GM12878 (cell line): ENCODE data around the gene C1S. TPM values are rescaled to one million over a fixed set of nuclear protein-coding genes. Genes with fewer than 3 reads are reported as not detected.

Source experiments
- ATAC-seq: fragments of 200-7000 bp; cut with Tn5 transposase; 3 replicates; pipeline ENCODE4 v1.9.1; 2020; ENCODE audit warnings: mild to moderate bottlenecking, moderate library complexity
- BruUV-seq: library from RNA; stranded (reverse); fragments of 400-500 nt; replicated peaks from 2 replicates; lab custom pipeline; 2021; lab: Mats Ljungman, UMichigan
- CTCF ChIA-PET: fragments of 300-600 bp; sonication (Branson Sonifier 250); formaldehyde crosslinking; extraction: SDS; loops from one replicate; lab custom pipeline; 2021; ENCODE audit warnings: inconsistent platforms; lab: Yijun Ruan, JAX
- POLR2A ChIA-PET: fragments of 350-600 bp; formaldehyde crosslinking; extraction: SDS; loops from one replicate; lab custom pipeline; 2021; ENCODE audit warnings: inconsistent platforms; lab: Charles Lee
- RAD21 ChIA-PET: fragments of 300-600 bp; sonication (Branson Sonifier 250); formaldehyde crosslinking; loops from one replicate; lab custom pipeline; 2023; ENCODE audit warnings: antibody characterized with exemption; ENCODE audit not compliant: unreplicated experiment; lab: Charles Lee
- SMC1A ChIA-PET: fragments of 300-600 bp; sonication (Branson Sonifier 250); formaldehyde crosslinking; loops from one replicate; lab custom pipeline; 2023; ENCODE audit not compliant: unreplicated experiment, uncharacterized antibody; lab: Charles Lee
- DNase-seq: peaks from one replicate; pipeline ENCODE4 v3.0.0-alpha.2; 2011; ENCODE audit warnings: low read depth, low spot score
- FAIRE-seq: peaks from 3 replicates; lab custom pipeline; 2011; peaks lifted over from hg19 to GRCh38; lab: Jason Lieb, UNC
- H2AFZ ChIP-seq: 2 replicates; pipeline ENCODE4 v1.6.0; 2011; ENCODE audit warnings: low read depth, low read length, control low read depth; ENCODE audit not compliant: control insufficient read depth
- H3K27ac ChIP-seq: 2 replicates; pipeline ENCODE4 v1.5.1; 2011; ENCODE audit warnings: control low read depth; ENCODE audit not compliant: control insufficient read depth, insufficient read depth
- H3K27me3 ChIP-seq, 2 experiments: replicated peaks in 1 of 2; 2 replicates each; pipeline versions ENCODE4 v1.6.0 to v1.6.1; 2011; ENCODE audit warnings: low read length in 1 of 2; ENCODE audit not compliant: control insufficient read depth in 2 of 2, insufficient read depth in 2 of 2
- H3K36me3 ChIP-seq, 2 experiments: 2 replicates each; pipeline ENCODE4 v1.5.1; 2011; ENCODE audit warnings: low read length in 1 of 2; ENCODE audit not compliant: control insufficient read depth in 2 of 2, insufficient read depth in 2 of 2
- H3K4me1 ChIP-seq: 2 replicates; pipeline ENCODE4 v1.6.1; 2011; ENCODE audit warnings: mild to moderate bottlenecking, low read length, moderate library complexity, mixed read lengths; ENCODE audit not compliant: control insufficient read depth, insufficient read depth
- H3K4me2 ChIP-seq: 2 replicates; pipeline ENCODE4 v1.6.0; 2011; ENCODE audit warnings: control low read depth; ENCODE audit not compliant: control insufficient read depth, insufficient read depth
- H3K4me3 ChIP-seq: fragments of 200-600 bp; sonication (generic); 2 replicates; pipeline ENCODE4 v1.5.1; 2016
- H3K79me2 ChIP-seq: 2 replicates; pipeline ENCODE4 v1.6.0; 2011; ENCODE audit warnings: low read length; ENCODE audit not compliant: control insufficient read depth, insufficient read depth
- H3K9ac ChIP-seq: 2 replicates; pipeline ENCODE4 v1.8.0; 2011; ENCODE audit warnings: low read length, control low read depth, mixed read lengths; ENCODE audit not compliant: control insufficient read depth, insufficient read depth
- H3K9me3 ChIP-seq: replicated peaks from 3 replicates; pipeline ENCODE4 v1.5.1; 2011; ENCODE audit warnings: mild to moderate bottlenecking, low read length; ENCODE audit not compliant: control insufficient read depth, insufficient read depth
- H4K20me1 ChIP-seq: 2 replicates; pipeline ENCODE4 v1.6.0; 2011; ENCODE audit not compliant: control insufficient read depth, insufficient read depth
- HDGF ChIP-seq: fragments of 450-650 bp; IDR thresholded peaks from 2 replicates; pipeline ENCODE4 v1.6.1; 2016; ENCODE audit warnings: antibody characterized with exemption
- USF1 ChIP-seq: IDR thresholded peaks from 2 replicates; pipeline ENCODE4 v1.6.1; 2011; ENCODE audit warnings: borderline replicate concordance, low read depth, mild to moderate bottlenecking, moderate library complexity, mixed read lengths, low read length; ENCODE audit not compliant: insufficient read depth; ENCODE audit errors: extremely low read length
- ZBED1 ChIP-seq: IDR thresholded peaks from 2 replicates; pipeline ENCODE4 v1.6.1; 2016; ENCODE audit warnings: borderline replicate concordance
- ZBTB33 ChIP-seq: fragments of 450-650 bp; IDR thresholded peaks from 2 replicates; pipeline ENCODE4 v1.6.1; 2017; ENCODE audit warnings: mild to moderate bottlenecking
- WGBS: methylation state at CpG from one replicate; pipeline ENCODE4 v1.1.6; 2016; ENCODE audit warnings: low lambda C conversion rate; ENCODE audit not compliant: insufficient replicate concordance, insufficient coverage; ENCODE audit errors: missing lambda C conversion rate; 5-methylcytosine and 5-hydroxymethylcytosine counted together
- in situ Hi-C: fragments of 300-500 bp; cut with MboI; formaldehyde crosslinking; loops from 9 replicates; pipeline ENCODE4 v1.14.3; 2018; ENCODE audit warnings: mixed read lengths
- intact Hi-C: fragments of 100-400 bp; cut with micrococcal nuclease; formaldehyde crosslinking; loops from one replicate; pipeline ENCODE4 v1.14.2; 2022; ENCODE audit not compliant: unreplicated experiment
- polyA plus RNA-seq, 11 experiments: library from polyadenylated mRNA; depleted of rRNA in 4 of 11; unstranded in 6 of 11; stranded (reverse) in 5 of 11; fragments of >200 nt; fragmentation: Nextera tagmentation in 4 of 11; fragmentation: Illumina TruSeq in 1 of 11; extraction: Ambion mirVana in 4 of 11; extraction: Trizol in 1 of 11; gene quantifications; 1 replicate in 1 of 11; 2 replicates in 10 of 11; pipeline versions ENCODE4 v1.2.1 to v1.2.3, GENCODE V29; 2011 to 2016; ENCODE audit warnings: inconsistent platforms in 2 of 11, missing spikeins in 2 of 11, low read depth in 1 of 11
- total RNA-seq, 4 experiments: library from RNA; depleted of rRNA in 3 of 4; stranded (reverse); fragments of >200 nt in 3 of 4; fragmentation: Illumina TruSeq in 1 of 4; extraction: Trizol in 1 of 4; gene quantifications; 2 replicates each; pipeline versions ENCODE4 v1.2.1 to v1.2.3, GENCODE V29; 2013 to 2021

Gene C1S
- total and polyA plus RNA-seq, 10 of the 15 experiments (the other 5 are each of a cell fraction or from before 2014, with no cell fraction given) = 0.10 to 1.4 (median 0.42) TPM

DNA sequence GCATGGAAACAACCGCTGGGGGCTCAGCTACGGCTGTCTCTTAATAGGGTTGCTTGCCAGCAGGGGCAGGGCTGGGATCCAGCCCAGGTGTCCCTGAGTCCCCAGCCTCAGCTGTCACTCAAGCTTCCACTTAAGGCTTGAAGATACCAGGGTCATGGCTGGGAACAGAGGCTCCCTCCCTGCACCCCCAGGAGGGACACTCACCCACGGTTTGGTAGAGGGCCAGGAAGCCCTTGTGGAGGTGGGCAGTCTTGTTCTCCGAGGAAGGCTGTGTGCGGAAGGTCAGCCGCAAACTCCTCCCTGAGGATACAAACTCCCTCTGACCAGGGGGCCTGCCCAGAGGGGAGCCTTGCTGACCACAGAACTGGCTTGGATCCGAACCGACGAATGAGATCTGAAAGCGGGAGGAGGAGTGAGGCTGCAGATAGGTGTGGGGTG, 41.2 kb downstream of the C1S start (continued):
- TF ChIP-seq USF1 = no peak
- TF ChIP-seq, all 136 proteins: peak for 0

DNA sequence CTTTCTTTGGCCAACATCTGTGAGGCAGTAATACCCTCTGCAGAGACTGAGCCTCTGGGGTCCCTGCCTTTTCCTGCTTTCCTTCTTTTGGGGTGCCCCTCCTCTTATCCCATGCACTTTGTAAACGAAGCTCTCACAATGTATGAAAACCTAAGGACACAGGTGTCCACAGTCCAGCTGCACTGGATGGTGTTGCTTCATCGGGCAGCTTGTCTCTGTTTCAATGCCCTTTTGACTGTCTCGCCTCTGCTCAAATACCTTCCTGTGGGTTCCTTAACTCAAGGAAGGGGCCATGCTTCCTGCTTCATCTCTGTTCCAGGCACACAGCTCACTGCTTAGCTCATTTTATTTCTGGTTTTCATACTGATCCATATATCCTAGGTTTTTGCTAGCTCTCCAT, 42.1 kb downstream of the C1S start:
- Histone ChIP-seq H3K9ac (no peak overlapping the region), H3K4me2 (no peak overlapping the region), H3K27ac (no peak overlapping the region), H2AFZ (no peak overlapping the region), H3K4me3 (no peak overlapping the region), H3K4me1 (no peaks in the 10 kb centered on the region), H3K79me2 (no peaks in the 10 kb centered on the region), H3K9me3 (peaks cover 6% of the 10 kb centered on the region), H4K20me1 (no peaks in the 10 kb centered on the region), H3K36me3 (0 out of 4 replicates have a peak, but pooled peaks cover 0 to 3% of the 10 kb centered on the region in 2 experiments), H3K27me3 (no peaks in the 10 kb centered on the region)
- TF ChIP-seq HDGF (no peak), ZBED1 (no peak), ZBTB33 (no peak)
- POLR2A ChIA-PET = interaction anchor here (0.8 kb wide), 1 partner anchor 143 kb away, joined by 3 read pairs; no protein-coding TSS in a partner anchor
- DNase-seq = no peak
- CTCF ChIA-PET = interaction anchor here (1.5 to 1.6 kb wide), 2 partner anchors 10 to 11 kb away, joined by 4 to 16 read pairs; no protein-coding TSS in a partner anchor
- RAD21 ChIA-PET = no interaction called here
- ATAC-seq = no peak
- no TSS peak for BruUV-seq
- in situ Hi-C loops (no loop called here), intact Hi-C loops (no loop called here)
- no peak for FAIRE-seq
- SMC1A ChIA-PET = interaction anchor here (1.3 kb wide), 1 partner anchor 37 kb away, joined by 4 read pairs; no protein-coding TSS in a partner anchor
- 37% methylated on average over 3 of the region's 3 CpGs for WGBS
